ENCODE data around the gene MTPN.

DNA sequence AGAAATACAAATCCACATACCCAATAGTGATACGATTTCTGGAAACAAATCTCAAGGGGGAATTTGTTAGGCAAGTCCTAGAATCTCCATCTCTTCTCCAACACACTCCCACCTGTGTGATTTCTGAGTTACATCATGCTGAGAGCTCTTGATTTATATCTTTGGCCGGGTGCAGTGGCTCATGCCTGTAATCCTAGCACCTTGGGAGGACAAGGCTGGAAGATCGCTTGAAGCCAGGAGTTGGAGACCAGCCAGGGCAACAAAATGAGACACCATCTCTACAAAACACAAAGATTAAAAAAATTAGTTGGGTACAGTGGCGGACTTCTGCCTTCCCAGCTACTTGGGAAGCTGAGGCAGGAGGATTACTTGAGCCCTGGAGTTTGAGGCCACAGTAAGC, 1.5 kb upstream of the MTPN start:
- no peak for TF ChIP-seq CTCF (IDR thresholded peaks at IDR 0.05 in 4 of 5, conservative IDR thresholded peaks at IDR 0.05 in 1 of 5)
- no peak for TF ChIP-seq POLR2A (IDR thresholded peaks at IDR 0.05)

Data from gastrocnemius medialis (tissue), 4 donors.